ENCODE measurements around the gene CCDC73. TPM values are rescaled to one million over a fixed set of nuclear protein-coding genes. Genes with fewer than 3 reads are reported as not detected.

The CCDC73 gene
- total and polyA plus RNA-seq, 2 of the 4 experiments (the other 2 are of a cell fraction) = not detected

DNA sequence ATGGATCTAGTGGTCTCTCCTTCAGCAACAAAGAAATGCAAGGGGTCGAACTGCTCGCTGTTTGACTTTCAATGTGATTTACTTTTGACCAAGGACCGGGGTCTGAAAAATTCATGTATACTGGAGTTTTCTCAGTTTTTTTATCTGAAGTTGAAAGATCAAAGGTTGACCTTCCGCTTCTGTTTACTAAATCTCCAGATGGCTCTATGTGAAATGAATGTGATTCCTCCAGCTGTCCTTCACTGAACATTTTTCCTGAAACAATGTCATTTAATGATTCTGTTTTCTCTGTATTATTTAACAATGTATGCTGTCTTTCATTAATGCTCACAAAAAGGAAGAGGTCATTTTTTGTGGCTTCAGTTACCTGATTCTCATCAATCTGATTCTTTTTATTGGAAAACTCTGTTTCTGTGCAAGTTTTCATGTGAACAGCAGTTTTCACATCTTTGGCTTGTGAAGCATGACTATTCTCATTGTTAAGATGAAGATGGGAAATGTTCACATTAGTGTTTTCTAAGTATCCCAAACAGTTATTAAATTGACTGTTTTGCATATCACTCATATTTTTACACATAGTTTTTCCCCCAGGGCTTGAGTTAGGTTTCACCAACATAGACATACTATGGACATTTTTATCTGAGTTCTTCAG, 180.8 kb downstream of the CCDC73 start:
- no peak for DNase-seq
- no peak overlapping the region for H3K23ac ChIP-seq (ENCODE audit: low read depth, low read length)
- H3K14ac ChIP-seq (replicated peaks; ENCODE audit: low read depth, low read length) = no peak overlapping the region
- H3K27me3 ChIP-seq (ENCODE audit: control insufficient read depth, insufficient read depth, low read length) = no peaks in the 10 kb centered on the region
- H3K79me1 ChIP-seq (ENCODE audit: low read depth in 1 of 2, low read length in 2 of 2) = no peaks in the 10 kb centered on the region
- ChIA-PET POLR2A (ENCODE audit: unreplicated experiment) (no interaction called here), CTCF (no interaction called here)
- H2BK120ac ChIP-seq (ENCODE audit: low read depth, low read length) = no peak overlapping the region
- H3K18ac ChIP-seq (ENCODE audit: low read depth, low read length) = no peak overlapping the region
- no peak overlapping the region for H3K9ac ChIP-seq (ENCODE audit: low read depth, low read length)
- no peak overlapping the region for H4K5ac ChIP-seq (ENCODE audit: low read depth, low read length)
- H3K56ac ChIP-seq (ENCODE audit: extremely low read depth, insufficient read depth, low read length) = no peak overlapping the region
- H4K8ac ChIP-seq (ENCODE audit: low read depth in 2 of 2, low read length in 2 of 2) = no peak overlapping the region
- no peak overlapping the region for H2AK9ac ChIP-seq (replicated peaks; ENCODE audit: low read depth, low read length, poor library complexity)
- intact Hi-C loops (cut with micrococcal nuclease) = no loop called here
- no peak overlapping the region for H3K27ac ChIP-seq (ENCODE audit: insufficient read depth, low read length)
- H3K9me1 ChIP-seq (ENCODE audit: insufficient read depth, low read length) = no peaks in the 10 kb centered on the region
- in situ Hi-C loops (cut with MboI; ENCODE audit: low sequenced_read_pairs) = no loop called here
- no peak overlapping the region for H2AK5ac ChIP-seq (ENCODE audit: low read depth, low read length)
- dilution Hi-C loops (cut with HindIII; ENCODE audit: low sequenced_read_pairs, unreplicated experiment) = no loop called here
- H2AFZ ChIP-seq (replicated peaks; ENCODE audit: low read length, poor library complexity) = no peak overlapping the region
- H3K36me3 ChIP-seq (ENCODE audit: control insufficient read depth, insufficient read depth, low read length) = no peaks in the 10 kb centered on the region
- whole genome bisulfite sequencing, 2 experiments (ENCODE audit: extremely low coverage in 2 of 2, insufficient read length in 1 of 2) = no CpG with 5 or more reads among the region's 4 CpGs
- H3K9me3 ChIP-seq (ENCODE audit: control insufficient read depth, insufficient read depth, low read length) = no peaks in the 10 kb centered on the region
- no peak overlapping the region for H2BK20ac ChIP-seq (ENCODE audit: low read depth, low read length)
- H4K20me1 ChIP-seq (ENCODE audit: insufficient read depth, low read length) = no peaks in the 10 kb centered on the region
- TF ChIP-seq RCOR1 (IDR thresholded peaks at IDR 0.05; ENCODE audit: insufficient replicate concordance, low read length) (no peak), RFX5 (IDR thresholded peaks at IDR 0.05; ENCODE audit: low read depth, low read length) (no peak), MAZ (IDR thresholded peaks at IDR 0.05; ENCODE audit: borderline replicate concordance, low read depth, low read length) (no peak), RAD21 (IDR thresholded peaks at IDR 0.05; ENCODE audit: low read length) (no peak), SMC3 (IDR thresholded peaks at IDR 0.05; ENCODE audit: low read depth, low read length) (no peak), POLR2A (IDR thresholded peaks at IDR 0.05; ENCODE audit: low read depth, low read length) (no peak)
- TF ChIP-seq, protein P1, sequence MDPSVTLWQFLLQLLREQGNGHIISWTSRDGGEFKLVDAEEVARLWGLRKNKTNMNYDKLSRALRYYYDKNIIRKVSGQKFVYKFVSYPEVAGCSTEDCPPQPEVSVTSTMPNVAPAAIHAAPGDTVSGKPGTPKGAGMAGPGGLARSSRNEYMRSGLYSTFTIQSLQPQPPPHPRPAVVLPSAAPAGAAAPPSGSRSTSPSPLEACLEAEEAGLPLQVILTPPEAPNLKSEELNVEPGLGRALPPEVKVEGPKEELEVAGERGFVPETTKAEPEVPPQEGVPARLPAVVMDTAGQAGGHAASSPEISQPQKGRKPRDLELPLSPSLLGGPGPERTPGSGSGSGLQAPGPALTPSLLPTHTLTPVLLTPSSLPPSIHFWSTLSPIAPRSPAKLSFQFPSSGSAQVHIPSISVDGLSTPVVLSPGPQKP (IDR thresholded peaks at IDR 0.05; ENCODE audit: borderline replicate concordance, low read depth, low read length) = no peak
- TF ChIP-seq, protein P2, sequence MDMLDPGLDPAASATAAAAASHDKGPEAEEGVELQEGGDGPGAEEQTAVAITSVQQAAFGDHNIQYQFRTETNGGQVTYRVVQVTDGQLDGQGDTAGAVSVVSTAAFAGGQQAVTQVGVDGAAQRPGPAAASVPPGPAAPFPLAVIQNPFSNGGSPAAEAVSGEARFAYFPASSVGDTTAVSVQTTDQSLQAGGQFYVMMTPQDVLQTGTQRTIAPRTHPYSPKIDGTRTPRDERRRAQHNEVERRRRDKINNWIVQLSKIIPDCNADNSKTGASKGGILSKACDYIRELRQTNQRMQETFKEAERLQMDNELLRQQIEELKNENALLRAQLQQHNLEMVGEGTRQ (IDR thresholded peaks at IDR 0.05; ENCODE audit: low read depth, low read length) = no peak
- no peak overlapping the region for H4K91ac ChIP-seq (ENCODE audit: insufficient read depth, low read depth, low read length)
- no peak for ATAC-seq (ENCODE audit: low read depth)
- H3K4ac ChIP-seq (ENCODE audit: low read depth, low read length) = no peak overlapping the region
- H2BK15ac ChIP-seq (ENCODE audit: low read depth, low read length) = no peak overlapping the region
- BruUV-seq (replicated peaks) = no TSS peak
- no peak overlapping the region for H3K4me3 ChIP-seq (ENCODE audit: insufficient read depth, low read depth, low read length)
- no peak overlapping the region for H2BK5ac ChIP-seq (ENCODE audit: low read depth, low read length, poor library complexity, severe bottlenecking)
- no peaks in the 10 kb centered on the region for H3K4me1 ChIP-seq (ENCODE audit: control insufficient read depth, insufficient read depth, low read length)
- no peak overlapping the region for H3K4me2 ChIP-seq (ENCODE audit: low read depth, low read length)
